Retinal pigment epithelial cell (primary cell): Measurements from ENCODE around the gene C1orf232.

Experiments used
- DNase-seq: peaks from one replicate; pipeline ENCODE4 v3.0.0-alpha.2; 2010; ENCODE audit warnings: low read depth
- H3K4me3 ChIP-seq: 2 replicates; pipeline ENCODE4 v1.5.1; 2011; ENCODE audit warnings: mild to moderate bottlenecking, low read length, control low read depth, moderate library complexity
- TF ChIP-seq, protein P1 (sequence below): conservative IDR thresholded peaks from 2 replicates; pipeline ENCODE4 v1.5.1; 2011; ENCODE audit warnings: low read depth, low read length, control low read depth, inconsistent platforms

C1orf232 gene

DNA sequence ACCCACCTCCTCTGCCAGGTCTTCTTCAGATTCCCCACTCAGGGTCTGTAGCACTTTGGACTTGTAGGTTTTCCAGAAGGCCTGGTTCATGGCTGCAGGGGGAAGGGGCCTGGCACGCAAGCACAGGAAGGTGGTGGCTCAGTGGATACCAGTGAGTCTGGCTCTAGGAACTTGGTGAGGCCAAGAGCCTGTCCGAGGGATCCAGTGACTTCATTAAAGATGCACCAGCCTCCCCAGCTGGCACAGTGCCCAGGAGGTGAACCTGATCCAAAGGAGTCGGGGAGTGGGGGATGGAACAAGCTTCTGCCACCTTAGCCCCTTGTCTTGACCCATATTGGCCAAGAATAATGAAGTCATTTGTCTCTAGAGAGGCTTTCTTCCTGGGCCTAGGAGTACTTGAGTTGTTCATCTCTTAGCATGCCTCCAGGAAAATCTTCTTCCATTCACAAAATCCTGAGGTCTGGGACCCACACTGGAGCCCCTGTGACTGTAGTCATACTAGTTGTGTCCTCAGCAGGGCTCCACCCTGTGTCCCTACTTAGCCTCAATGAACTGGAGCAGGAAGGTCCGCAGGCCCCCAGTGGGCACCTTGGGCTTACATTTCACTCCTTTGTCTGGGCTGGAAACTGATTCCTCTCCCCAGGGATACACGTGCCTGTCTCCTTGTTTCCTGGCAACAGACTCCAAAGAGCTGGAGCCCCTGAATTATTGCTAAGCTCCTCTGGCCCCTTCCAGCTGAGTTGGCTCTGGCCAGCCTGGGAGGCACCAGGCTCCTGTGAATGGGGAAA, at the start of gene C1orf232:
TSS of gene C1orf232 (minus strand) at position 554 of the 788 bp plus-strand sequence. CDS start at position 90, 464 bp downstream.
- DNase-seq, result no peak
- peak within 1 kb of the TSS; percentile 74 for H3K4me3 ChIP-seq
- TF ChIP-seq, protein P1, sequence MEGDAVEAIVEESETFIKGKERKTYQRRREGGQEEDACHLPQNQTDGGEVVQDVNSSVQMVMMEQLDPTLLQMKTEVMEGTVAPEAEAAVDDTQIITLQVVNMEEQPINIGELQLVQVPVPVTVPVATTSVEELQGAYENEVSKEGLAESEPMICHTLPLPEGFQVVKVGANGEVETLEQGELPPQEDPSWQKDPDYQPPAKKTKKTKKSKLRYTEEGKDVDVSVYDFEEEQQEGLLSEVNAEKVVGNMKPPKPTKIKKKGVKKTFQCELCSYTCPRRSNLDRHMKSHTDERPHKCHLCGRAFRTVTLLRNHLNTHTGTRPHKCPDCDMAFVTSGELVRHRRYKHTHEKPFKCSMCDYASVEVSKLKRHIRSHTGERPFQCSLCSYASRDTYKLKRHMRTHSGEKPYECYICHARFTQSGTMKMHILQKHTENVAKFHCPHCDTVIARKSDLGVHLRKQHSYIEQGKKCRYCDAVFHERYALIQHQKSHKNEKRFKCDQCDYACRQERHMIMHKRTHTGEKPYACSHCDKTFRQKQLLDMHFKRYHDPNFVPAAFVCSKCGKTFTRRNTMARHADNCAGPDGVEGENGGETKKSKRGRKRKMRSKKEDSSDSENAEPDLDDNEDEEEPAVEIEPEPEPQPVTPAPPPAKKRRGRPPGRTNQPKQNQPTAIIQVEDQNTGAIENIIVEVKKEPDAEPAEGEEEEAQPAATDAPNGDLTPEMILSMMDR, result no peak

DNA sequence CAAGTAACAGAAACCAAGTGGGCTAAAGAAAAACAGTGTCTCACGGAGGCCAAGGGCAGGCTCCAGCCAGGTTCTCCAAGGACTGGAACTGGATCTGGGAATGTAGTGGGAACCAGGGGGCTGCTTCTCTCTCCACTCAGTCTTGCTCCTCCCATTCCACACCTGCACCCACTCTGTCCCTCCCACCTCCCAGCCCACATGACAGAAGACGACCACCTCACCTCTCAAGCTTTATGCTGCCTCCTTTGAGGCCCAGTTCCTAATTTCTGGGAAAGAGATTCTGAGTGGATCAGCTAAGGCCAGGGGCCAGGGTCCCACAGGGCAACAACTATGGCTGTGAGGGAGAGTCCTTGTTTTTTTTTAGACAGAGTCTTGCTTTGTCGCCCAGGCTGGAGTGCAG, 46.5 kb upstream of the C1orf232 start:
- DNase-seq, result no peak
- no peak overlapping the region for H3K4me3 ChIP-seq
- TF ChIP-seq, protein P1, result no peak

DNA sequence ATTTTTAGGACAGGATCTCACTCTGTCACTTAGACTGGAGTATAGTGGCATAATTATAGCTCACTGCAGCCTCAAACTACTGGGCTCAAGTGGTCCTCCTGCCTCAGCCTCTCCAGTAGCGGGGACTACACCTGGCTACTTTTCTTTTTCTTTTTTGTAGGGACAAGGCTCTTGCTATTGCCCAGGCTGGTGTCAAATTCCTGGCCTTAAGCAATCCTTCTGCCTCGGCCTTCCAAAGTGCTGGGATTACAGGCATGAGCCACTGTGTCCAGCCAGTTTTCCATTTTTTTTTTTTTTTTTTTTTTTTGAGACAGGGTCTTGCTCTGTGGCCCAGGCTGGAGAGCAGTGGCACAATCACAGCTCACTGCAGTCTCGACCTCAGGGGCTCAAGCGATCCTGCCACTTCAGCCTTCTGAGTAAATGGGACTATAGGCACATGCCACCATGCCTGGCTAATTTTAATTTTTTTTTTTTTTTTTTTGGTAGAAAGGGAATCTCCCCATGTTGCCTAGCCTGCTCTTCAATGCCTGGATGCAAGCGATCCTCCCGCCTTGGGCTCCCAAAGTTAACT, 44.7 kb upstream of the C1orf232 start:
- no peak overlapping the region for H3K4me3 ChIP-seq
- no peak for DNase-seq
- TF ChIP-seq, protein P1, result no peak

DNA sequence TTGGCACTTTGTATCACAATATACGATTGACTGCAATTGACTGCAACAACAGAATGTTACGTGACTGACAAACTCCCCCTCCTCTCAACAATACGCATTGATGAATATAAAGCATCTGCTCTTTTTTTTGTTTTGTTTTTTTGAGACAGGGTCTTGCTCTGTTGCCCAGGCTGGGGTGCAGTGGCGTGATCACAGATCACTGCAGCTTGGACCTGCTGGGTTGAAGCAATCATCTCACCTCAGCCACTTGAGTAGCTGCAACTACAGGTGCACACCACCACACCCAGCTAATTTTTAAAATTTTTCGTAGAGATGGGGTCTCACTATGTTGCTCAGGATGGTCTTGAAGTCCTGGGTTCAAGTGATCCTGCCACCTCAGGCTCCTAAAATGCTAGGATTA, 44.0 kb upstream of the C1orf232 start:
- no peak overlapping the region for H3K4me3 ChIP-seq
- DNase-seq, result no peak
- TF ChIP-seq, protein P1, result no peak

DNA sequence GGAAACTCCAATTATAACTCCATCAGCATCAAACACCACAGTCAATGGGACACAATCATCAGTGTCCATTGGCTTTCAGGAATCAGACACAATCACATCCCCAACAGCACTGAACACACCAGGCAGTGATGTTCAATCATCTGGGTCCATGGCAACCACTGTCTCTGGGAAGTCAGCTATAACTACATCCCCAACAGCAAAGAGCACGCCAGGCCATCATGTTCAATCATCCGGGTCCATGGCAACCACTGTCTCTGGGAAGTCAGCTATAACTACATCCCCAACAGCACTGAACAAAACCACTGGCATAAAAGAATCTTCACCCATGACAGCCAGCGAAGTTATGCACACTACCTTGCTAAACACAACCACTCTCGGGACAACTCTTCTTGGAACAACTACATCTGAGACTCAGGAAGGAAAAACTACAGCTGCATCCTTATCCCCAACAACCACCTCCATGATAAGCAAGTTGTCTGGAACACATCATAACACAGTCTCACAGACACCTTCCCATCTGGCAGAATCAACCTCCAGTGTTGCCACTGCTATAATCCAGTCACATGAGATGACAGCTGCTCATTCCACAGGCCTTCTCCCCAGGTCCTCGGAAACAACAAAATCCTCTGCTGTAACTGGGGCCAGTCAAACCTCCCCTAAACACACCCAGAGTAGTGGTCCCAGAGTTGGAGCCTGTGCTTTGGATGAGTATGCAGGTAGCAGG, 41.5 kb upstream of the C1orf232 start:
- TF ChIP-seq, protein P1, result no peak
- no peak overlapping the region for H3K4me3 ChIP-seq
- DNase-seq, result no peak

DNA sequence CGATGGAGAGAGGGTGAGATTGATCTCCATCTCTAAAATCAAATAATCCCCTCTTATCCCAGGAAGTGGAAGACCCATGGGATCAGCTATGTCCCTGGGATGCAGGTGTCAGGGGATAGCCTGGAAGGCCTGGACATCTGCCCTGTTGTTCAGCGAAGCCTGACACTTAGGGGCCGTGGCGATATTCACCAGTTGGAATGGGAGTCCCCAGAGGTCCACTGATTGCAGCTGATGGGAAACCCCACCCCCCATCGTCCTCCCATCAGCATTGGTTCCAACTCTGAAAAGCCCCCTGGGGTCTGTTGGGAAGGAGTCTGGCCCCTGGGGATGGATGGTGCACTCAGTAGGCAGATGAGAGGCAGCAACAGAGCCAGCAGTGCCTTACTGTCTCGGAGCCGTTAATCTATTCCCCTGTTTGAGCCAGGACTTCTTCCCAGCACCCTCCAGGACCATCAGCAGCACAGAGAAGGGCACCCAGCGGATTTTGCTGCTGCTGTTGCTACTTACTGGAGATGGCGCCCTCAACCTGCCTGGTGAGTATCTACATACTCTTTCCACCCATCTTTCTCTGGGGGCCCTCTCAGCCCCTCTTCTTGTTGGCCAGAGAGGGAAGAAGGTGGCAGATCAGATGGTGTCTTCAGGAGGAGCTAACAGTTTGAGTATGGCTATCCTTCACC, 35.0 kb upstream of the C1orf232 start:
- no peak for DNase-seq
- TF ChIP-seq, protein P1, result no peak
- H3K4me3 ChIP-seq, result no peak overlapping the region
